ENCODE measurements around the gene SEMA3B. TPM values are rescaled to one million over a fixed set of nuclear protein-coding genes. Genes with fewer than 3 reads are reported as not detected.

Gene SEMA3B
- total and polyA plus RNA-seq, 2 of the 4 experiments (the other 2 are of a cell fraction), result 4.3 to 29.3 TPM

GRCh38 chr3:50250514-50250913 is 18.4 kb upstream of the SEMA3B start:
- WGBS, 2 experiments (ENCODE audit: extremely low coverage in 2 of 2, insufficient read length in 1 of 2), result no CpG with 5 or more reads among the region's 4 CpGs
- CTCF ChIA-PET, result no interaction called here
- BruUV-seq (replicated peaks), result no TSS peak

More at GRCh38 chr3:50250514-50250913, 18.4 kb upstream of the SEMA3B start:
- dilution Hi-C loops (cut with HindIII; ENCODE audit: low sequenced_read_pairs, unreplicated experiment), result no loop called here
- Histone ChIP-seq H3K56ac (ENCODE audit: extremely low read depth, insufficient read depth, low read length) (no peak overlapping the region), H4K20me1 (ENCODE audit: insufficient read depth, low read length) (peaks cover 92% of the 10 kb centered on the region), H3K23ac (ENCODE audit: low read depth, low read length) (no peak overlapping the region), H3K4ac (ENCODE audit: low read depth, low read length) (no peak overlapping the region), H2BK5ac (ENCODE audit: low read depth, low read length, poor library complexity, severe bottlenecking) (no peak overlapping the region), H2BK120ac (ENCODE audit: low read depth, low read length) (no peak overlapping the region), H3K9ac (ENCODE audit: low read depth, low read length) (no peak overlapping the region), H2BK20ac (ENCODE audit: low read depth, low read length) (no peak overlapping the region), H4K91ac (ENCODE audit: insufficient read depth, low read depth, low read length) (no peak overlapping the region), H2AFZ (replicated peaks; ENCODE audit: low read length, poor library complexity) (no peak overlapping the region), H4K8ac (ENCODE audit: low read depth in 2 of 2, low read length in 2 of 2) (no peak overlapping the region), H3K36me3 (ENCODE audit: control insufficient read depth, insufficient read depth, low read length) (peaks cover 41% of the 10 kb centered on the region), H3K4me2 (ENCODE audit: low read depth, low read length) (no peak overlapping the region), H2BK15ac (ENCODE audit: low read depth, low read length) (no peak overlapping the region), H3K79me1 (ENCODE audit: low read depth in 1 of 2, low read length in 2 of 2) (peaks cover 18 to 91% of the 10 kb centered on the region in 2 experiments), H2AK9ac (replicated peaks; ENCODE audit: low read depth, low read length, poor library complexity) (no peak overlapping the region), H3K9me3 (ENCODE audit: control insufficient read depth, insufficient read depth, low read length) (no peaks in the 10 kb centered on the region), H3K9me1 (ENCODE audit: insufficient read depth, low read length) (peaks cover 24% of the 10 kb centered on the region), H2AK5ac (ENCODE audit: low read depth, low read length) (peak overlapping the region; percentile 69; the same call in 1 of the 2 replicates), H3K18ac (ENCODE audit: low read depth, low read length) (no peak overlapping the region), H3K4me3 (ENCODE audit: insufficient read depth, low read depth, low read length) (no peak overlapping the region), H3K4me1 (ENCODE audit: control insufficient read depth, insufficient read depth, low read length) (peaks cover 51% of the 10 kb centered on the region), H3K27me3 (ENCODE audit: control insufficient read depth, insufficient read depth, low read length) (no peaks in the 10 kb centered on the region), H4K5ac (ENCODE audit: low read depth, low read length) (no peak overlapping the region), H3K14ac (replicated peaks; ENCODE audit: low read depth, low read length) (no peak overlapping the region), H3K27ac (ENCODE audit: insufficient read depth, low read length) (no peak overlapping the region)
- intact Hi-C loops (cut with micrococcal nuclease), result no loop called here
- in situ Hi-C loops (cut with MboI; ENCODE audit: low sequenced_read_pairs), result no loop called here
- no peak for DNase-seq
- TF ChIP-seq CTCF (conservative IDR thresholded peaks at IDR 0.05; ENCODE audit: low read depth, low read length) (no peak), MXI1 (IDR thresholded peaks at IDR 0.05; ENCODE audit: borderline replicate concordance, low read depth, low read length) (no peak), RCOR1 (IDR thresholded peaks at IDR 0.05; ENCODE audit: insufficient replicate concordance, low read length) (no peak), BHLHE40 (IDR thresholded peaks at IDR 0.05; ENCODE audit: low read depth, low read length) (no peak), USF2 (IDR thresholded peaks at IDR 0.05; ENCODE audit: low read depth, low read length) (no peak), ELK1 (IDR thresholded peaks at IDR 0.05; ENCODE audit: borderline replicate concordance, low read depth, low read length) (no peak), SMC3 (IDR thresholded peaks at IDR 0.05; ENCODE audit: low read depth, low read length) (no peak), MAZ (IDR thresholded peaks at IDR 0.05; ENCODE audit: borderline replicate concordance, low read depth, low read length) (no peak), CHD1 (IDR thresholded peaks at IDR 0.05; ENCODE audit: low read depth, low read length) (no peak), MAFK (IDR thresholded peaks at IDR 0.05; ENCODE audit: low read depth, low read length) (no peak), RFX5 (IDR thresholded peaks at IDR 0.05; ENCODE audit: low read depth, low read length) (no peak), POLR2A (IDR thresholded peaks at IDR 0.05; ENCODE audit: low read depth, low read length) (no peak), FOS (IDR thresholded peaks at IDR 0.05; ENCODE audit: low read depth, low read length) (no peak), NFE2L2 (IDR thresholded peaks at IDR 0.05; ENCODE audit: low read depth, low read length) (no peak), CEBPB (IDR thresholded peaks at IDR 0.05; ENCODE audit: low read depth, low read length) (no peak), RAD21 (IDR thresholded peaks at IDR 0.05; ENCODE audit: low read length) (no peak)
- no peak for ATAC-seq (ENCODE audit: low read depth)
- POLR2A ChIA-PET (ENCODE audit: unreplicated experiment), result no interaction called here
